HFFc6 (cell line): Measurements from ENCODE around the gene IFIT1B. TPM values are rescaled to one million over a fixed set of nuclear protein-coding genes. Genes with fewer than 3 reads are reported as not detected.

ENCODE experiments used
- DNase-seq: peaks from one replicate; pipeline ENCODE4 v3.0.0-alpha.2; 2018
- H3K27ac Mint-ChIP-seq: 2 replicates; pipeline ENCODE4 v1.8.0; 2020; ENCODE audit warnings: mild to moderate bottlenecking, mixed read lengths
- H3K27me3 Mint-ChIP-seq: 2 replicates; pipeline ENCODE4 v1.8.0; 2021; ENCODE audit warnings: mild to moderate bottlenecking, moderate library complexity, mixed read lengths; ENCODE audit not compliant: insufficient read depth
- H3K36me3 Mint-ChIP-seq: 2 replicates; pipeline ENCODE4 v1.8.0; 2021; ENCODE audit warnings: low read depth, mixed read lengths
- H3K4me1 Mint-ChIP-seq: 2 replicates; pipeline ENCODE4 v1.8.0; 2020; ENCODE audit warnings: low read depth, mixed read lengths
- H3K4me3 Mint-ChIP-seq: 2 replicates; pipeline ENCODE4 v1.8.0; 2020; ENCODE audit warnings: mild to moderate bottlenecking, moderate library complexity, mixed read lengths
- H3K9me3 Mint-ChIP-seq: 2 replicates; pipeline ENCODE4 v1.8.0; 2020; ENCODE audit warnings: mild to moderate bottlenecking, mixed read lengths
- CTCF ChIP-seq: fragments of 200-600 bp; sonication (generic); IDR thresholded peaks from 2 replicates; pipeline ENCODE4 v1.5.0; 2021; ENCODE audit warnings: antibody characterized with exemption, mild to moderate bottlenecking
- total RNA-seq, 6 experiments: library from RNA; stranded (reverse); fragmentation: NEBNext Ultra II Directional; extraction: Animal tissue kit (Norgen Biotek cat#: 25700); gene quantifications; 2 replicates in 1 of 6; 3 replicates in 5 of 6; pipeline ENCODE4 v1.2.3, GENCODE V29; 2021

The IFIT1B gene
- total RNA-seq, 6 experiments from 2014 or later: not detected

GRCh38 chr10:89332123-89332633 lies 45.7 kb upstream of the IFIT1B start:
- Mint-ChIP-seq H3K27ac (peak overlapping the region; percentile 86), H3K27me3 (peaks cover 2% of the 10 kb centered on the region; the same call in 1 of the 2 replicates), H3K36me3 (0 out of 2 replicates have a peak, but pooled peaks cover 6% of the 10 kb centered on the region), H3K4me3 (peak overlapping the region; percentile 82), H3K9me3 (no peaks in the 10 kb centered on the region), H3K4me1 (peaks cover 67% of the 10 kb centered on the region)
- no peak for TF ChIP-seq CTCF
- DNase-seq: peak; percentile 33

- no peaks in the 10 kb centered on the region; the same call in 1 of the 2 replicates for H3K27me3 Mint-ChIP-seq
- H3K27ac Mint-ChIP-seq: no peak overlapping the region
- no peak overlapping the region for H3K4me3 Mint-ChIP-seq
- TF ChIP-seq CTCF: no peak
- peaks cover 44% of the 10 kb centered on the region for H3K4me1 Mint-ChIP-seq
- DNase-seq: no peak
- peaks cover 26% of the 10 kb centered on the region for H3K36me3 Mint-ChIP-seq
- no peaks in the 10 kb centered on the region for H3K9me3 Mint-ChIP-seq
Measured at GRCh38 chr10:89335226-89335625, 42.6 kb upstream of the IFIT1B start.

- DNase-seq: no peak
- Mint-ChIP-seq H3K27ac (no peak overlapping the region), H3K4me1 (peaks cover 35% of the 10 kb centered on the region), H3K36me3 (peaks cover 26% of the 10 kb centered on the region), H3K9me3 (no peaks in the 10 kb centered on the region), H3K27me3 (no peaks in the 10 kb centered on the region; the same call in 1 of the 2 replicates), H3K4me3 (no peak overlapping the region)
- no peak for TF ChIP-seq CTCF
Measured at GRCh38 chr10:89336241-89336640, 41.6 kb upstream of the IFIT1B start.

GRCh38 chr10:89337484-89337883 lies 40.4 kb upstream of the IFIT1B start:
- no peak for DNase-seq
- TF ChIP-seq CTCF: no peak
- Mint-ChIP-seq H3K27ac (no peak overlapping the region), H3K36me3 (peaks cover 31% of the 10 kb centered on the region), H3K9me3 (peaks cover 2% of the 10 kb centered on the region; the same call in 1 of the 2 replicates), H3K4me1 (peaks cover 34% of the 10 kb centered on the region), H3K4me3 (no peak overlapping the region), H3K27me3 (no peaks in the 10 kb centered on the region; the same call in 1 of the 2 replicates)

GRCh38 chr10:89338713-89339112 lies 39.1 kb upstream of the IFIT1B start:
- Mint-ChIP-seq H3K4me1 (peaks cover 33% of the 10 kb centered on the region), H3K4me3 (no peak overlapping the region), H3K27ac (no peak overlapping the region), H3K27me3 (no peaks in the 10 kb centered on the region; the same call in 1 of the 2 replicates), H3K36me3 (peaks cover 36% of the 10 kb centered on the region), H3K9me3 (peaks cover 4% of the 10 kb centered on the region; the same call in 1 of the 2 replicates)
- no peak for DNase-seq
- no peak for TF ChIP-seq CTCF
